Tibial nerve (tissue), 4 donors: ENCODE data around the gene BAHCC1.

ENCODE experiments used
- EP300 ChIP-seq, 2 donors: sonication (generic); formaldehyde crosslinking; IDR thresholded peaks; one replicate each; pipeline ENCODE4 v1.6.1; 2017; ENCODE audit warnings: antibody characterized with exemption in 2 of 2, mild to moderate bottlenecking in 1 of 2
- POLR2A ChIP-seq, 2 donors: fragments of 450-650 bp; IDR thresholded peaks; one replicate each; pipeline ENCODE4 v1.6.1; 2017; ENCODE audit warnings: antibody characterized with exemption in 2 of 2, mild to moderate bottlenecking in 2 of 2, moderate library complexity in 2 of 2
- TF ChIP-seq, protein P1 (sequence below), 5 experiments: fragments of 200-600 bp in 3 of 5; fragments of 450-650 bp in 2 of 5; sonication (generic) in 3 of 5; IDR thresholded peaks; one replicate each; pipeline ENCODE4 v1.5.1; 2016 to 2019; ENCODE audit warnings: antibody characterized with exemption in 5 of 5, mild to moderate bottlenecking in 3 of 5, moderate library complexity in 2 of 5

GRCh38 chr17:81436294-81436849, 41.1 kb downstream of the BAHCC1 start:
- TF ChIP-seq POLR2A (IDR thresholded peaks at IDR 0.05) = no peak
- TF ChIP-seq, protein P1, sequence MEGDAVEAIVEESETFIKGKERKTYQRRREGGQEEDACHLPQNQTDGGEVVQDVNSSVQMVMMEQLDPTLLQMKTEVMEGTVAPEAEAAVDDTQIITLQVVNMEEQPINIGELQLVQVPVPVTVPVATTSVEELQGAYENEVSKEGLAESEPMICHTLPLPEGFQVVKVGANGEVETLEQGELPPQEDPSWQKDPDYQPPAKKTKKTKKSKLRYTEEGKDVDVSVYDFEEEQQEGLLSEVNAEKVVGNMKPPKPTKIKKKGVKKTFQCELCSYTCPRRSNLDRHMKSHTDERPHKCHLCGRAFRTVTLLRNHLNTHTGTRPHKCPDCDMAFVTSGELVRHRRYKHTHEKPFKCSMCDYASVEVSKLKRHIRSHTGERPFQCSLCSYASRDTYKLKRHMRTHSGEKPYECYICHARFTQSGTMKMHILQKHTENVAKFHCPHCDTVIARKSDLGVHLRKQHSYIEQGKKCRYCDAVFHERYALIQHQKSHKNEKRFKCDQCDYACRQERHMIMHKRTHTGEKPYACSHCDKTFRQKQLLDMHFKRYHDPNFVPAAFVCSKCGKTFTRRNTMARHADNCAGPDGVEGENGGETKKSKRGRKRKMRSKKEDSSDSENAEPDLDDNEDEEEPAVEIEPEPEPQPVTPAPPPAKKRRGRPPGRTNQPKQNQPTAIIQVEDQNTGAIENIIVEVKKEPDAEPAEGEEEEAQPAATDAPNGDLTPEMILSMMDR (IDR thresholded peaks at IDR 0.05) = no peak
- TF ChIP-seq EP300 (IDR thresholded peaks at IDR 0.05) = peak in 1 of 2 donors; percentile 24
